Measurements from ENCODE around the gene ADARB1. TPM values are rescaled to one million over a fixed set of nuclear protein-coding genes. Genes with fewer than 3 reads are reported as not detected.

Gene ADARB1
- total and polyA plus RNA-seq, 2 of the 8 experiments (the other 6 are each of a cell fraction or from before 2014, with no cell fraction given) = 4.7 to 14.9 TPM

DNA sequence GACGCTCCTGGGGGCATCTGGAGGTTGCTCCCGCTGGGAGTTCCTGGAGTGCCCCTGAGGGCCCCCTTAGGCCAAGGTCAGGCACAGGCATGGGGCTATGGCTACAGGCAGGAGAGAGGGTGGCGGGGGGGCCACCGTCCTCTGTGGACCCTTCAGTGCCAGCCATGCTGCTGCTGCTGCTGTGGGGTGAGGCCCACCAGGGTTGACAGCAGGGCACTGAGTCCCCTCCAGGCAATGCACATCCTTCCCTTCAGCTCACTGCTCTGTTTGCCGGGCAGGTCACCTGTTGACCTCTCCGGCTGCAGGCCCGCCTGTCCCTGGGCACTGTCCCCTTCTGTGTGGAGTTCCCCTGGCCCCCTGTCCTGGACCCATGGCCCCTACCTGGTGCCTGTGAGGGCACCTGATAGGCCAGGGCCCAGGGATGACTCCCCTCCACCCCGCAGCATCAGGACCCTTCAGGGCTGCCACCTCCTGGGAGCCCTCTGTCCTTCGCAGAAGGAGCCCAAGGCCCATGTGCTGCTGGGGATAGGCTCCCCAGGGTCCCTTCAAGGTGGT, 34.1 kb upstream of the ADARB1 start (continued):
- TF ChIP-seq GABPA (IDR thresholded peaks at IDR 0.05; ENCODE audit: borderline replicate concordance, insufficient read depth, low read length) = no peak
- TF ChIP-seq SIN3A (conservative IDR thresholded peaks at IDR 0.05 in 1 of 2, IDR thresholded peaks at IDR 0.05 in 1 of 2; ENCODE audit: low read depth in 1 of 2, low read length in 2 of 2) = no peak

Data from H1 (cell line).